Ovary (tissue), 3 donors: ENCODE results near the gene HAPSTR1.

Experiments
- CTCF ChIP-seq, 3 donors: fragments of 450-650 bp in 2 of 3; fragments of 200-600 bp in 1 of 3; IDR thresholded peaks; one replicate each; pipeline versions ENCODE4 v1.5.1 to v1.8.0; 2016 to 2022; ENCODE audit warnings: antibody characterized with exemption in 3 of 3, mild to moderate bottlenecking in 1 of 3
- EP300 ChIP-seq: sonication (generic); formaldehyde crosslinking; IDR thresholded peaks from one replicate; pipeline ENCODE4 v1.6.1; 2017; ENCODE audit warnings: antibody characterized with exemption
- POLR2A ChIP-seq: fragments of 450-650 bp; IDR thresholded peaks from one replicate; pipeline ENCODE4 v1.6.1; 2017; ENCODE audit warnings: antibody characterized with exemption, mild to moderate bottlenecking, moderate library complexity
- donor health status: DM: no; HTN: no; CAD: no.

GRCh38 chr16:9079430-9079812, 12.0 kb upstream of the HAPSTR1 start:
- no peak for TF ChIP-seq CTCF (IDR thresholded peaks at IDR 0.05)
- TF ChIP-seq EP300, result no peak
- TF ChIP-seq POLR2A, result no peak
